OCI-LY7 (cell line): ENCODE measurements around the gene KLK11. TPM values are rescaled to one million over a fixed set of nuclear protein-coding genes. Genes with fewer than 3 reads are reported as not detected.
A peak's percentile ranks its signal among the peaks of the same experiment; 100 is the strongest.

Source experiments
- BruUV-seq: library from RNA; stranded (reverse); fragments of 400-500 nt; replicated peaks from 2 replicates; lab custom pipeline; 2021; lab: Mats Ljungman, UMichigan
- CTCF ChIA-PET: fragments of 300-600 bp; sonication (Branson Sonifier 250); formaldehyde crosslinking; loops from one replicate; lab custom pipeline; 2022; ENCODE audit warnings: antibody characterized with exemption; ENCODE audit not compliant: unreplicated experiment; lab: Charles Lee
- POLR2A ChIA-PET: fragments of 300-600 bp; sonication (Branson Sonifier 250); formaldehyde crosslinking; loops from one replicate; lab custom pipeline; 2022; ENCODE audit warnings: antibody characterized with exemption; lab: Charles Lee
- DNase-seq: peaks from one replicate; pipeline ENCODE4 v3.0.0-alpha.2; 2015; ENCODE audit warnings: low spot score
- H2AFZ ChIP-seq: fragments of 200-600 bp; sonication (generic), shearing (Covaris generic); 2 replicates; pipeline ENCODE4 v1.6.1; 2014; ENCODE audit warnings: mild to moderate bottlenecking, antibody characterized with exemption, low read length, moderate library complexity
- H3K27ac ChIP-seq: fragments of 200-600 bp; sonication (generic); 2 replicates; pipeline ENCODE4 v1.5.1; 2014; ENCODE audit warnings: mixed run types, low read depth, mild to moderate bottlenecking, moderate library complexity, low read length, inconsistent platforms; ENCODE audit not compliant: poor library complexity, severe bottlenecking
- H3K36me3 ChIP-seq: fragments of 200-600 bp; sonication (generic); 2 replicates; pipeline ENCODE4 v1.6.1; 2014; ENCODE audit warnings: mild to moderate bottlenecking, antibody characterized with exemption, low read length, moderate library complexity, mixed read lengths; ENCODE audit not compliant: insufficient read depth
- H3K4me1 ChIP-seq: fragments of 200-600 bp; sonication (generic); 2 replicates; pipeline ENCODE4 v1.5.1; 2014; ENCODE audit warnings: mild to moderate bottlenecking, low read length; ENCODE audit not compliant: insufficient read depth, poor library complexity, severe bottlenecking
- H3K4me2 ChIP-seq: fragments of 200-600 bp; sonication (generic); 2 replicates; pipeline ENCODE4 v1.6.1; 2014; ENCODE audit warnings: mild to moderate bottlenecking, low read length
- H3K4me3 ChIP-seq: fragments of 200-600 bp; sonication (generic); 2 replicates; pipeline ENCODE4 v1.5.1; 2014; ENCODE audit warnings: mild to moderate bottlenecking, low read depth, low read length; ENCODE audit not compliant: poor library complexity, severe bottlenecking
- H3K79me2 ChIP-seq: fragments of 200-600 bp; sonication (generic); 2 replicates; pipeline ENCODE4 v1.6.1; 2016; ENCODE audit warnings: low read depth, mild to moderate bottlenecking, low read length, moderate library complexity, mixed read lengths; ENCODE audit not compliant: insufficient read depth
- H3K9me2 ChIP-seq: fragments of 200-600 bp; sonication (generic); 2 replicates; pipeline ENCODE4 v1.6.1; 2016; ENCODE audit warnings: mild to moderate bottlenecking, low read length, mixed read lengths; ENCODE audit not compliant: insufficient read depth
- H3K9me3 ChIP-seq: fragments of 200-600 bp; sonication (generic); 2 replicates; pipeline ENCODE4 v1.6.1; 2014; ENCODE audit warnings: mild to moderate bottlenecking, mixed run types, low read length, mixed read lengths
- H4K20me1 ChIP-seq: fragments of 200-600 bp; sonication (generic); 2 replicates; pipeline ENCODE4 v1.6.1; 2014; ENCODE audit warnings: mild to moderate bottlenecking, antibody characterized with exemption, low read length, moderate library complexity, mixed read lengths; ENCODE audit not compliant: insufficient read depth
- CTCF ChIP-seq: fragments of 200-600 bp; sonication (generic); conservative IDR thresholded peaks from 2 replicates; pipeline ENCODE4 v1.5.1; 2014; ENCODE audit warnings: mild to moderate bottlenecking, antibody characterized with exemption, low read length, moderate library complexity, mixed read lengths
- EZH2phosphoT487 ChIP-seq: fragments of 200-600 bp; sonication (generic); IDR thresholded peaks from 2 replicates; pipeline ENCODE4 v1.6.1; 2018; ENCODE audit warnings: low read depth, borderline replicate concordance, mild to moderate bottlenecking, mixed run types, antibody characterized with exemption, low read length, moderate library complexity, mixed read lengths
- intact Hi-C: fragments of 100-400 bp; cut with micrococcal nuclease; formaldehyde crosslinking; loops from one replicate; pipeline ENCODE4 v1.10.0; 2022; ENCODE audit not compliant: unreplicated experiment
- total RNA-seq, 2 experiments: library from RNA; depleted of rRNA in 1 of 2; stranded (reverse); fragments of >200 nt in 1 of 2; shearing (Covaris generic) in 1 of 2; gene quantifications; 2 replicates each; pipeline ENCODE4 v1.2.3, GENCODE V29; 2014 to 2022

KLK11 gene
- total RNA-seq, 2 experiments from 2014 or later, result not detected

DNA sequence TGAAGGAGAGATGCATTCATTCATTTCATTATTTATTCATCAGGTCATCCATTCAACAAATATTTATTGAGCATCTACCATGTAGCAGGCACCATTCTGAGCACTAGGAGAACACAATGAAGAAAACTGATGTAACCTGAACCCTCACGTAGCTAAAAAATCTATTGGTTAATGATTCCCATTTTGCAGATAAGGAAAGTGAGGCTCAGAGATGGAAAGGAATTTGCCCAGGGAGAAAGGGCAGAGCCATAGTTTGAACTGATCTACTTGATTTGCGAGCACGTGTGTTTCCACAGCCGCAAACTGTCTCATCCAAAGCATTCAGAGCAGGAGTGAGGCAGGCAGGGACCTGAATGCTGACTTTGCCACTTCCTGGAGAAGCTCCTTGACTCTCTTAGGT lies 27.7 kb downstream of the KLK11 start:
- no peaks in the 10 kb centered on the region for H3K9me2 ChIP-seq
- no peaks in the 10 kb centered on the region for H3K36me3 ChIP-seq
- H3K9me3 ChIP-seq, result peaks cover 12% of the 10 kb centered on the region; the same call in 1 of the 2 replicates
- H3K27ac ChIP-seq, result no peak overlapping the region
- BruUV-seq, result no TSS peak
- H3K4me3 ChIP-seq, result no peak overlapping the region
- ChIA-PET POLR2A (no interaction called here), CTCF (no interaction called here)
- no peak overlapping the region for H2AFZ ChIP-seq
- H3K4me1 ChIP-seq, result no peaks in the 10 kb centered on the region
- intact Hi-C loops, result no loop called here
- no peak for DNase-seq
- H3K4me2 ChIP-seq, result no peak overlapping the region
- no peaks in the 10 kb centered on the region for H3K79me2 ChIP-seq
- TF ChIP-seq CTCF, result no peak
- TF ChIP-seq EZH2phosphoT487, result no peak
- H4K20me1 ChIP-seq, result no peaks in the 10 kb centered on the region

- CTCF ChIA-PET, result no interaction called here
- TF ChIP-seq EZH2phosphoT487, result no peak
- TF ChIP-seq CTCF, result no peak
- Histone ChIP-seq H3K4me3 (no peak overlapping the region), H4K20me1 (no peaks in the 10 kb centered on the region), H3K36me3 (no peaks in the 10 kb centered on the region), H3K27ac (no peak overlapping the region), H3K9me3 (peaks cover 12% of the 10 kb centered on the region; the same call in 1 of the 2 replicates), H3K79me2 (no peaks in the 10 kb centered on the region), H2AFZ (no peak overlapping the region), H3K4me1 (no peaks in the 10 kb centered on the region), H3K4me2 (no peak overlapping the region), H3K9me2 (no peaks in the 10 kb centered on the region)
- no peak for DNase-seq
- POLR2A ChIA-PET, result no interaction called here
- no TSS peak for BruUV-seq
- intact Hi-C loops, result no loop called here
These were observed 28.4 kb downstream of the KLK11 start for GRCh38 chr19:50998061-50998460.

DNA sequence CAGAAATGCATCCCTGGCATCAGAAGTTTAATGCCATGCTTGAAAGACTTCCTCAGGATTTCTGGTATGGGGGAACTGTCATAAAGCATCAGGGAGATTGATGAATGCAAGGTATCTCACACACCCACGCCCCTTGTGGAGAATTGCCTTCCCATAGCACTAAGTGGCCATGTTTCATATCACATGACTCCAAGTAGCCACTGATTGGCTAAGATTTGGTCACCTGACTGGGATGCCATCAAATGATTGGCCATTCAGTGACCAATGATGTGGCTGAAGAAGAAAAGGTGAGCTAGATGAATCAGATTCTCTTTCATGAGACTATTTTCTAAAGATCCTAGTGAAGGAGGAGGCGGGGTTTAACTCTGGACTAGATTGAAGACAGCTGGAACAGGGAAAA lies 32.3 kb downstream of the KLK11 start:
- peaks cover 12% of the 10 kb centered on the region; the same call in 1 of the 2 replicates for H3K9me3 ChIP-seq
- no TSS peak for BruUV-seq
- DNase-seq, result peak; percentile 55
- H3K9me2 ChIP-seq, result no peaks in the 10 kb centered on the region
- no peaks in the 10 kb centered on the region for H3K79me2 ChIP-seq
- POLR2A ChIA-PET, result no interaction called here
- peak overlapping the region; percentile 77 for H2AFZ ChIP-seq
- no peak overlapping the region for H3K4me3 ChIP-seq
- H3K27ac ChIP-seq, result no peak overlapping the region
- H3K4me1 ChIP-seq, result no peaks in the 10 kb centered on the region
- no peaks in the 10 kb centered on the region for H3K36me3 ChIP-seq
- CTCF ChIA-PET, result no interaction called here
- H4K20me1 ChIP-seq, result no peaks in the 10 kb centered on the region
- TF ChIP-seq EZH2phosphoT487 (no peak), CTCF (0 out of 2 replicates have a peak, but pooled peaks have one; percentile 15)
- intact Hi-C loops, result no loop called here
- H3K4me2 ChIP-seq, result no peak overlapping the region
